Common myeloid progenitor, CD34-positive (primary cell): ENCODE measurements around the gene TMEM123.

ENCODE experiments used
- CTCF ChIA-PET: fragments of 350-600 bp; sonication (Branson Sonifier 250); formaldehyde crosslinking; loops from one replicate; lab custom pipeline; 2021; ENCODE audit warnings: antibody characterized with exemption; lab: Charles Lee
- POLR2A ChIA-PET: fragments of 350-600 bp; sonication (Branson Sonifier 250); formaldehyde crosslinking; loops from one replicate; lab custom pipeline; 2021; ENCODE audit warnings: antibody characterized with exemption; lab: Charles Lee
- DNase-seq, 3 donors: peaks; one replicate each; pipeline versions ENCODE4 v3.0.0 to v3.0.0-alpha.2; 2013
- H3K27ac ChIP-seq, 2 experiments: 1 replicate in 1 of 2; 2 replicates in 1 of 2; pipeline ENCODE4 v1.7.0; 2013; ENCODE audit warnings: inconsistent platforms in 2 of 2, low read length in 2 of 2, mild to moderate bottlenecking in 2 of 2, low read depth in 1 of 2, moderate library complexity in 1 of 2; ENCODE audit not compliant: severe bottlenecking in 2 of 2, insufficient read depth in 1 of 2, poor library complexity in 1 of 2
- H3K27me3 ChIP-seq, 5 experiments: replicated peaks in 2 of 5; 1 replicate in 3 of 5; 2 replicates in 2 of 5; pipeline versions ENCODE4 v1.6.1 to v1.7.0; 2013; ENCODE audit warnings: low read length in 4 of 5, mild to moderate bottlenecking in 2 of 5, moderate library complexity in 2 of 5, inconsistent platforms in 1 of 5; ENCODE audit not compliant: insufficient read depth in 5 of 5, control insufficient read depth in 4 of 5
- H3K36me3 ChIP-seq, 4 experiments: 1 replicate in 2 of 4; 2 replicates in 2 of 4; pipeline versions ENCODE4 v1.6.1 to v1.7.0; 2013; ENCODE audit warnings: low read length in 3 of 4, control low read depth in 1 of 4, mild to moderate bottlenecking in 1 of 4; ENCODE audit not compliant: control insufficient read depth in 4 of 4, insufficient read depth in 4 of 4
- H3K4me1 ChIP-seq, 4 experiments: 1 replicate in 3 of 4; 2 replicates in 1 of 4; pipeline versions ENCODE4 v1.6.1 to v1.7.1; 2013; ENCODE audit warnings: low read length in 3 of 4, mild to moderate bottlenecking in 3 of 4, control low read depth in 1 of 4, inconsistent platforms in 1 of 4, moderate library complexity in 1 of 4; ENCODE audit not compliant: control insufficient read depth in 4 of 4, insufficient read depth in 4 of 4; ENCODE audit errors: control extremely low read depth in 1 of 4
- H3K4me3 ChIP-seq, 7 experiments: 1 replicate in 4 of 7; 2 replicates in 3 of 7; pipeline versions ENCODE4 v1.5.1 to v1.7.0; 2013; ENCODE audit warnings: mild to moderate bottlenecking in 7 of 7, low read length in 6 of 7, moderate library complexity in 6 of 7, inconsistent platforms in 2 of 7, low read depth in 2 of 7, control low read depth in 1 of 7; ENCODE audit not compliant: insufficient read depth in 4 of 7, control insufficient read depth in 1 of 7; ENCODE audit errors: extremely low read depth in 1 of 7
- H3K9me3 ChIP-seq, 5 experiments: 1 replicate in 4 of 5; 2 replicates in 1 of 5; pipeline versions ENCODE4 v1.6.1 to v1.7.1; 2013; ENCODE audit warnings: low read length in 4 of 5, mild to moderate bottlenecking in 2 of 5, inconsistent platforms in 1 of 5, low read depth in 1 of 5, moderate library complexity in 1 of 5; ENCODE audit not compliant: control insufficient read depth in 4 of 5, insufficient read depth in 2 of 5; ENCODE audit errors: control extremely low read depth in 1 of 5
- WGBS: methylation state at CpG from one replicate; pipeline ENCODE4 v1.1.5; 2013; ENCODE audit not compliant: insufficient coverage; 5-methylcytosine and 5-hydroxymethylcytosine counted together

TMEM123 gene

DNA sequence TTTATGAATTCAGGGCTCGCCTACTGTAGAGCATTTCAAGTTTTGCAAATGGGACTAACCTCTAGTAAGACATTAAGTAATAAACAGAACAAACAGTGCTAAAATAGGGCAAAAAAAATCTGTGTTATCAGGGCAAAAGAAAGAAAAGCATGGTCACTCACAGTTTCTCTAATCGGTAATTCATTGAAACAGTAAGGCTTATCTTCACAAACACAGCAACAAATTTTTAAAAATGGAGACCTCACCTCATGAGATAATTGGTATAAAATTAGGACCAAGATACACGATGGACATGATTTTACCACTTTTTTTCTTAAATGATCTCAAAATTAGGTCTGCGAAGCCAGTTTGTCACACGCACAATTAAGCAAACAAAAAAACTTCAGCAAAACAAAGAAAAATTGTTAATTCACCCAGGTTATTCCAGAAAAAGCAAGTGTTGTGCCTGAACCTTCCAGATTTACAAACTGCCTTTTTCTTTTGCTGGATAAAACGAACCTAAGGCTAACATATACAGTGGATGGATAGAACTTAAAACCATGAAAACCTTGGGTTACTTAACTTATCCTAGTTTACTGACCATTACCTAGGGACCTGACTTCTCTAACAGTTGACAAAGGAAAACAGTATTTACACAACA lies 1.4 kb downstream of the TMEM123 start:
- Histone ChIP-seq H3K9me3 (no peaks in the 10 kb centered on the region), H3K36me3 (peaks cover 4 to 25% (median 19%) of the 10 kb centered on the region in 4 experiments), H3K4me3 (peak overlapping the region in 6 of 7 experiments; percentile 89 to 99 (median 92)), H3K27ac (peak overlapping the region; percentile 80 to 92), H3K4me1 (peaks cover 44 to 72% (median 59%) of the 10 kb centered on the region in 4 experiments), H3K27me3 (no peaks in the 10 kb centered on the region)
- DNase-seq: peak in 2 of 3 donors; percentile 31 to 65
- POLR2A ChIA-PET: no interaction called here
- CTCF ChIA-PET: interaction anchor here (0.7 to 1.9 kb wide), 10 partner anchors 27 to 213 kb away, joined by 3 to 9 read pairs (median 4); no protein-coding TSS in a partner anchor
- 6% methylated on average over 4 of the region's 6 CpGs for WGBS

DNA sequence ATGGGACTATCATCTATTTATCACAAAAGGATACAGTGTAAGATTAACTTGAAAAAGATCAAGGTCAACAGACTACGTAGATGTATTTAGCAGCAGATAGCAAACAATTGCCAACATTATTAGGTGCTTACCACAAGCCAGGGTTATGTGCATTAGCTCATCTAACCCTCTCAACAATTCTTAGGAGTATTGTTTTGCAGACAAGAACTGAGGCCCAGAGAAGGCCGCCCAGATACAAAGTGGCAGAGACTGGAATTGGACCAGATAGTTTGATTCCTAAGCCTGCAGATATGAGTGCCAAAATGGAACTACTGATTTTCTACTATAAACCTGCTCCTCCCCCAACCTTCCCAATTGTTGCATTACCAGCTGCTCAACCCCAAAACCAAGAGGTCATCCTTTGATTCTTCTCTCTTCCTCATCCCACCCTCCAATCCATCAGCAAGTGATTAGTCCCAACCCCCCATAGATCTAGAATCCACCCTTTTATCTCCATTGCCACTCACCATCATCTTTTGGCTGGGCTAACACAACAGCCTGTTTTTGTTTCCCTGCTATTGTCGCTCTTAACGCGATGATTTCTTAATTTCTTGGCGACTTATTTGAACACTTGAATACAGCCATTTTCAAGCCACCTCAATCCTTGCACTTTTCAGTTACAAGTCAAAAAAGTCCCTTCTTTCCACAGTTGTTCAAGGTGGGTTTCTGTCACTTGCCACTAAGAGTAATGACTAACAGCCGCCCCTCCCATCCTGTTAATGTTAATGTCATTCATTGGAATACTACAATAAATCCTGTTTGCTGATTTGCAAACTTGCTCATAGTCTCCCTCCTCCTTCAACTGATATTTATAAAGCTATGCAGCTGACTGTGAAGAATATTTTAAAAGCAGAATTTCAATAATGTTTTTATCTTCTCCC lies 2.7 kb downstream of the TMEM123 start:
- peak overlapping the region; percentile 29 to 92 for H3K27ac ChIP-seq
- H3K27me3 ChIP-seq: no peaks in the 10 kb centered on the region
- 90% methylated on average over 5 of the region's 7 CpGs for WGBS
- ChIA-PET CTCF (interaction anchor here (1.0 to 1.9 kb wide), 6 partner anchors 24 to 161 kb away, joined by 3 to 5 read pairs (median 4); no protein-coding TSS in a partner anchor), POLR2A (no interaction called here)
- H3K36me3 ChIP-seq: peaks cover 9 to 37% (median 27%) of the 10 kb centered on the region in 4 experiments
- H3K4me3 ChIP-seq: peak overlapping the region in 6 of 7 experiments; percentile 27 to 94 (median 90)
- peak in 1 of 3 donors; percentile 20 for DNase-seq
- H3K4me1 ChIP-seq: peaks cover 37 to 60% (median 53%) of the 10 kb centered on the region in 4 experiments
- no peaks in the 10 kb centered on the region for H3K9me3 ChIP-seq

- H3K9me3 ChIP-seq: peaks cover 0 to 4% (median 0%) of the 10 kb centered on the region in 5 experiments
- H3K4me3 ChIP-seq: peak overlapping the region in 5 of 7 experiments; percentile 38 to 94 (median 91)
- peak overlapping the region; percentile 29 to 76 for H3K27ac ChIP-seq
- ChIA-PET CTCF (interaction anchor here (1.6 kb wide), 1 partner anchor 23 kb away, joined by 4 read pairs; no protein-coding TSS in a partner anchor), POLR2A (no interaction called here)
- H3K4me1 ChIP-seq: peaks cover 35 to 52% (median 50%) of the 10 kb centered on the region in 4 experiments
- H3K27me3 ChIP-seq: no peaks in the 10 kb centered on the region
- H3K36me3 ChIP-seq: peaks cover 9 to 44% (median 28%) of the 10 kb centered on the region in 4 experiments
- 0% methylated on average over 2 of the region's 2 CpGs for WGBS
- DNase-seq: peak in 2 of 3 donors; percentile 34 to 46
These were observed 3.7 kb downstream of the TMEM123 start for GRCh38 chr11:102448869-102449224.

- WGBS: 90% methylated on average over 1 of the region's 2 CpGs
- peak overlapping the region; percentile 29 to 76 for H3K27ac ChIP-seq
- ChIA-PET POLR2A (no interaction called here), CTCF (interaction anchor here (1.5 kb wide), 1 partner anchor 15 kb away, joined by 4 read pairs; no protein-coding TSS in a partner anchor)
- H3K36me3 ChIP-seq: peaks cover 9 to 46% (median 28%) of the 10 kb centered on the region in 4 experiments
- no peak for DNase-seq
- H3K9me3 ChIP-seq: peaks cover 0 to 5% (median 0%) of the 10 kb centered on the region in 5 experiments
- H3K27me3 ChIP-seq: no peaks in the 10 kb centered on the region
- H3K4me3 ChIP-seq: peak overlapping the region in 4 of 7 experiments; percentile 38 to 94 (median 92)
- H3K4me1 ChIP-seq: peaks cover 28 to 46% (median 44%) of the 10 kb centered on the region in 4 experiments
These were observed 4.4 kb downstream of the TMEM123 start for GRCh38 chr11:102447941-102448868.

DNA sequence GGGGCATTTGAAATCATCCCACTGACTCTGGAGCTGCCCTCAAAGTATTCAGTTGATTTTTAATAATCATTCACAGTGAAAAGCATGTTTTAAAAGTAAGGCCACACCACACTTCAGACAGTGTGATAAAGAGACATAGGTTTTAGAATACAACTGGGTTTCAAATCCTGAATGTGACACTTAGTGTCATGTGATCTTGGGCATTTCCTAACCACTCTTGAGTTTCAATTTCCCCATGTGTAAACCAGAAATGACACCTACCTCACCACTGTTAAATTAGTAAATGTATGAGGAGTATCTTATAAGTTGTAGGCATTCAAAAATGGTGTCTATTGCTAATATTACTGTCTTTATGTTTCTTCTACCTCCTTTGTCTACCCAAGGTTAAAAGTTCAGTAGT lies 5.4 kb downstream of the TMEM123 start:
- ChIA-PET POLR2A (no interaction called here), CTCF (interaction anchor here (1.5 to 1.9 kb wide), 2 partner anchors 14 to 24 kb away, joined by 4 to 6 read pairs; no protein-coding TSS in a partner anchor)
- Histone ChIP-seq H3K4me3 (no peak overlapping the region), H3K27ac (peak overlapping the region in 1 of 2 experiments; percentile 23), H3K36me3 (peaks cover 9 to 46% (median 28%) of the 10 kb centered on the region in 4 experiments), H3K27me3 (no peaks in the 10 kb centered on the region), H3K4me1 (peaks cover 27 to 44% (median 43%) of the 10 kb centered on the region in 4 experiments), H3K9me3 (peaks cover 0 to 5% (median 0%) of the 10 kb centered on the region in 5 experiments)
- no peak for DNase-seq

DNA sequence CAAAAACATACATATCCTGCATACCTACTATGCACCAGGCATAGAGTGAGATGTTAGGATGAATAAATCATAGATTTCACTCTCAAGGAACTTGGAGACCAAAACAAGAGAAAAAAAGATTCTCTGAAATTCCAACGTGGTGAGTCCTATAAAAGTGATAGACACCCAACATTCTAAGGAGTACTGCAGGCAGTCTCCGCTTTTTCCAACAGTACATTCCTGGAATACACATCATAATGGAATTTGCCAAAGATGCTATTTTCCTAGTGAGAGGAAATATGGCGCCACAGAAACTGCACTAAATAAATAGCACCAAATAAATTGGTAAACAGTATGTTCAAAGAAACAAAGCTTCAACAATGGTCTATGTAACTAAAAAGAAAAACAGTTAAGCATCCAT lies 6.0 kb downstream of the TMEM123 start:
- no peak overlapping the region for H3K4me3 ChIP-seq
- no peaks in the 10 kb centered on the region for H3K27me3 ChIP-seq
- POLR2A ChIA-PET: no interaction called here
- WGBS: 100% methylated on average over 1 of the region's 3 CpGs
- H3K4me1 ChIP-seq: peaks cover 27 to 44% (median 43%) of the 10 kb centered on the region in 4 experiments
- peak overlapping the region in 1 of 2 experiments; percentile 23 for H3K27ac ChIP-seq
- H3K9me3 ChIP-seq: peaks cover 0 to 5% (median 0%) of the 10 kb centered on the region in 5 experiments
- peaks cover 9 to 46% (median 28%) of the 10 kb centered on the region in 4 experiments for H3K36me3 ChIP-seq
- no peak for DNase-seq
- CTCF ChIA-PET: interaction anchor here (0.7 to 1.9 kb wide), 4 partner anchors 13 to 80 kb away, joined by 4 to 6 read pairs (median 4); no protein-coding TSS in a partner anchor
